ENCODE measurements around the gene TRAPPC3.

The TRAPPC3 gene

DNA sequence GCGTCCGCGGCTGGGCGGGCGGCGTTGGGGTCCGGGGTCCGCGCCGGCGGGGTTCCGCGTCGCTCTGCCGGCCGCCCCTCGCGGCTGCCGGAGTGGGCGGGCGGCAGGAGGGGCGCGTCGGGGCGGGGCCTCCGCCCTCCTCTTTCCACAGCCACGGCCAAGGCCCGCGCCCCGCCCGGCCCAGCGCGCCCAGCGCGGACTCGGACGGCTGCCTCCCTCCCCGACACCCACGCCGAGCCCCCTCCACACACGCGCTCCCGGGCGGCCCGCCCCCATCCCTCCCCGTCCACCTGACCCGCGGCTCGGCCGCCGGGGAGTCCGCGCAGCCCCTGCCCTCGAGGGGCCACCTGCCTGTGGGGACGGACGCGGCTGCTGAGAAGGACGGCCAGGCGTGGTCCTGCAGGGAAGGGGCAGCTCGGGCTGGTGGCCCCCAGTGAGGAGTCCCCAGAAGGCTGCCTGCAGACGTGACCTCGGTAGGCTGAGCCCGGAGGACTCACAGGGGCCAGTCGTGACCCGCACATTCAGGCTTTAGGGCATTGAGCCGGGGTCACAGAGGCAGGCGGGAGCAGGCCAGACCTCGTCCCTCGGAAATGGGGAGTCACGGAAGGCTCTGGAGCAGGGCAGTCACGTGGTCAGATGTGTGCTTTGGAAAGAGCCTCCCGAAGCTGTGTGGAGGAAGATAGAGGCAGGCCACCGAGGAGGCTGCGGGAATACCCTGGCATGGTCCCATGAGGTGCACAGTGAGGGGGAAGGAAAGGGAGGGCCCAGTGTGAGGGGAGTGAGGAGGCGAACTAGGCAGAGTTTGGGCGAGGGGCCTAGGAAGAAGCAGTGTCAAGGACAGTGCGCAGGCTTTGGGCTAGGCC is 23.9 kb downstream of the TRAPPC3 start, which contains the start of gene COL8A2:
Gene COL8A2, minus strand, starts transcription at position 94 of the 863 bp plus-strand sequence. CDS start 24,980 bp downstream, outside the sequence.
- DNase-seq = no peak

DNA sequence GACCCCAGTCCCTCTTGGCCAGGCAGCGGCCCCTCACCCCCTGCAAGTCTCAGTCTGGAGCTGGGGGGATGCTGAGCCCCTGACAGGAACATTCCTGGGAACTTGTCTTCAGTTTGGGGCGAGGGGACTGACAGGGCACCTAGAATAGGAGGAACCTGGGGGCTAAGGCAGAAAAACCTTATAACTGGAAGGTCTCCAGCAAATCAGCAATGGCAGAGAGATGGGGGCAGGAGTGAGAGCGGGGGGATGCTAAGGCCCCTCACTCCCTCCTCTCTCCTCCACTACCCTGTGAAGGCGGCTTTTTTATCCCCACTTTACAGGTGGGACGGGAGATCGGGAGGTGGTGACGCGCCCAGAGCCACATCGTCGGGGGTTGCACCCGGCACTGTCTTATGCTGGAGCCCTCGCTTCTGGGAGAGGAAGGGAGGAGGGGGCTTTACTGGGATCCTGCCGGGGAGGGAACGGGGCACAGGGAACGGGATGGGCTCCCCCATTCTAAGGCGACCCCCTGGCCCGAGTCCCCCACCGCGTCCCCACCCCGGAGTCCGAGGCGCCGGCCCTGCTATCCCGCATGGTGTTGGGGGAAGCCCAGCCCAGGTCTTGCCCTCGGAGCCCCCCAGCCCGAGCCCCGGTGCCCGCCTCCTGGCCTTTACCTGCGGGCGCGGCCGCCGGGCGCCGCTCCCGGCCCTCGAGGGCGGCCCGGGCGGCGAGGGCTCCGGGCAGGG is 24.7 kb downstream of the TRAPPC3 start:
- DNase-seq = no peak

DNA sequence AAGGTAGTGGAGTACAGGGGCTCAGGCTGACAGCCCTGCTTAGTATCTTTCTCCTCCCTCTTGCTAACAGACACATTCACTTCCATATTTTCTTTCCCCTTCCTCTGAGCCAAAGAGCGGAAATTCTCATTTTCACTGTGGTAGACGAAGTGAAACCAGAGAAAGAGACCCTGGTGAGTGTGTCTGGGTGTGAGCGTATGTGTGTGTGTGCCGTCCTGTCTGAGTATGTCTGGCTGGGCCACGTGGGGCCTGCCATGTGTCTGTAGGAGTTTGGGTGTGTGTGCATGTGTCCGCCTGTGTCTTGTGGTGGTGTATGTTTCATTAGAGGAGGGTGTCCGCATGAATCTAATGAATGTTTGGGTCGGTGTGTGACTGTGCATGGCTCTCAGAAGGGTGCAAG is 25.9 kb downstream of the TRAPPC3 start:
- DNase-seq = no peak

DNA sequence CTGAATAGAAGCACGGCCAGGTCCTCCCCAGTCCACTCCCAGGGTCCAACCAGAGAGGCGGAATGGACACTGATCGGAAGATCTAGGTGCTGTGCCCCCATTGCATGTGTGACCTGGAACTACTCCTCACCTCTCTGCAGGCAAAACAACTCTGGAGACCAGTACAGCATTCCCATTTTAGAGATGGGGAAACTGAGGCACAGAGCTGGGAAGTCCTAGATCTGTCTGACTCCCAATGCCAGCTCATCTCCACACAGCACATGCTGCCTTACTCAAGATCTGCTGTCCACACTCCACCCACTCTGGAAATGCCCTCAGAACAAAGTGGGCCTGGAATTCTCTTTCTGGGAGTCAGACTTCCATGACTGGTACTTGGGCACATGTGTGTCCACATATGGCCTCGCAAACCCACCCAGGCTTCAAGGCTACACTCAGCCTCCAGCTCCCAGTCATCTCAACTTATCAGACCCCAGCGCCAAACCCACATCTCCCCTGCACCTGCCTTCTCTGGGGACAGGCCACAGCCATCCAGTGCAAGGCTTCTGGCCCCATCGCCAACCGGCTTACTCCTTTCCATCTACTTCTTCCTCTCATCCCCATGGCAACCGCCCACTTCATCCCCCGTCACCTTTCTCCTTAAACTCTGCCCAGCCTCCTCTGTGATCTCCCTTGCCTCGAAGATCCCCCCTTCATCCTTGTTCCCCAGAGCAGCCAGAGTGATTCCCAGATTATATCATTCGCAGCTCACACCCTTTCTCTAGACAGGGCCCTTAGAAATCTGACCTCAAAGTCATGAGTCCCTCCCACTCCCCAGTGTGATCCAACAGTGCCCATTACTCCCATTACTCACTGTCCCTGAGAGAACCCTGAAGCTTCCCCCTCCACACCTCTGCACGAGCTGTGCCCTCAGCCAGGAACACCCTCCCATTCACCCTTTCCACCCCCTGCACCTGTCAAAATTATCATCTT is 26.9 kb downstream of the TRAPPC3 start:
- DNase-seq = no peak

DNA sequence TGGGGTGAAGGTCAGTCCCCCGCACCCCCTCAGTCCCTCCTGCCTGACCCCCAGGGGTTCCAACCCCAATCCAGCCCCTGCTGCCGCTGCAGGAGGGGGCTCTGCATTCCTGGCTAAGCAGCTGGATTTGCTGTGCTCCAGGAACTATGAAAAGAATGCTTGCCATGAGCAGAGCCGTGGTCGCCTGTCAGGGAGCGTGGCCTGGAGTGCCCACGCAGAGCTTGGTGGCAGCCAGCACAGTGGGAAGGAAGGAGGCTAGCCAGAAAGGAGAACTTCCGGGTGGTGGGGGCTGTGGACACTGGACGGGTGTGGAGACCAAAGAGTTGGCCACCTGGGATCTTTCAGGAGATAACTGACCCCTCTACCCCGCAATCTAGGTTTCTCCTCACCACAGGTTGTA is 29.8 kb downstream of the TRAPPC3 start:
- no peak for DNase-seq

DNA sequence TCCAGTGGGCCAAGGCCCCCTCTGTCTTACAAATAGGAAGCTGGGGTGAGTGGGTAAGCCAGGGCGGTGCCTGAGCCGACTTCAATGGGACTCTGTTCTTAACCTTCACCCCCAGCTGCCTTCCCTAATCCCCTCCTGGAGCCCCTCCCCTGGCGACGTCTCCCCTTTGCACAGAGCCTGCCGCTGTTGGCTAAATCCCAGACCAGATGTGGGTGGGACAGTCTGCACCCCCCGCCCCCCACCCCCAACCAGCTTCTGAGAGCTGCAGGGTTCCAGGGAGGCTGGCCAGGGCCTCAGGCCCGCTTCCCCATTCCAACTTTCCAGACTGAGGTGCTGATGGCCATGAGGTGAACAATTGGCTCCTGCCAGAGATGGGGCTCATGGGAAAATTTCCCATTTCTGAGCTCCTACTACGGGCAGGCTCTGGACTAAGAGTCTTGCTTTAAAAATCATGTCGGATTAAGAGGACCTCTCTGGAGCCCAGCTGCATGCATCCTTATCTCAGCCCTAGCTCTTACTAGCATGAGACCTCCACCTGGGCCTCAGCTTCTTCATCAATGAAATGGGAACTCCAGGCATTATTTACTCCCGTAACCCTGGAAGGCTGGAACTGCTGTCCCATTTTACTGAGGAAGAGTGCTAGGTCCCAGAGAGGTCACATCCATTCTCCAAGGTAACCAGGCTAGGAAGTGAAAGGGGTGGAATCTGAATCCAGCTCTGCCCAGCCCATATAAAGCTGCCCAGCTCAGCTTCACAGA is 30.7 kb downstream of the TRAPPC3 start:
- no peak for DNase-seq

DNA sequence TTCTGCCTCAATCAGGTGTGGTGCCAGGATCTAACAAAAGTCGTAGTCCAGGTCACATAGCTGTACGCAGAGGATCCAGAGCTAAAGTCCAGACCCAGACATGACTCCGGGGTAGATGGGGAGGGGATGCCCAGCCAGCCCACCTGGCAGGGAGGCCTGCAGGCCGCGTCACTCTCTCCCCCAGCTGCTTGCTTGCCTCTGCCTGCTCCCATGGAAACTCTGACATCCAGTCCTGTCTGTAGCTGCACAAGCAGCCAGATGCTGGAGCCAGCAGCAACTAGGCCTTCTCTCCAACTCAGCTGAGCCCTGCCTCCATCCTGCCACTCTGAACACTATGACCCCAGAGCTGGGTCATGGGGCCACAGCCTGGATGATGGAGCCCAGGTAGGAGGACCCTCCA is 32.4 kb downstream of the TRAPPC3 start:
- DNase-seq = no peak

DNA sequence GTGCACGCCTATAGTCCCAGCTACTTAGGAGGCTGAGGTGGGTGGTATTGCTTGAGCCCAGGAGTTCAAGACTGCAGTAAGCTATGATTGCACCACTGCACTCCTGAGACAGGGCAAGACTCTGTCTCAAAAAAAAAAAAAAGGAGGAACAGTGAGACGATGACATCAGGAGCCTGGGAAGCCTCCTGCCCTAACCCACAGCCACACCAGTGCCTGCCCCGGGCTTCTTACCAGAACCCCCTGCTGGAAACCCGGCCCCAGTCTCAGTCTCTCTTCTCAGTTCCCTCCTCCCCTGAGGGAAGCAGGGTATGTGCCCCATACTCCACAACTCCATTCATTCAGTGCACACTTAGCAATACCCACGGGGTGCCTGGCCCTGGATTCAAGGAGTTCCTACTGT is 33.4 kb downstream of the TRAPPC3 start:
- DNase-seq = peak; percentile 69

DNA sequence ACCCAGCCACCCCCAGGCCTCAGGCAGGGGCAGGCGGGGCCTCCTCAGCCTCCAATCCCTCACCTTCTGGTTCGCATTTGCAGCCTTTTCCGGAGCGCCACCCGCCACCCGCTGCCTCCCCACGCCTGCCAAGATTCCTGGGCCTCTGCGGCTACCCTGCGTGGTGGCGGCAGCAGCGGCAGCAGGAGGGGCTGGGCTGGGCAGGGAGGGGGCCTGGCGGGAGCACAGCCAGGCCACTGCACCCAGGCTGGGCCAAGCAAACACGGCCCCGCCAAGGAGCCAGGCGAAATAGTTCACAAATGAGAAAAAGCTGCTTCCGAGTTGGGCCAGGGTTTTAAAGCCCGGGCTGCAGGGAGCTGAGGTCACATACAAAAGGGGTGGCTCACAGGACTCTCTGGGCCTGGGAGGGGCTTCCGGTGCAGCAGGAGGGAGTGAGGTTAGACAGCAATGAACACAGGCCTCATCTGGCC is 34.1 kb downstream of the TRAPPC3 start:
- peak; percentile 89 for DNase-seq

DNA sequence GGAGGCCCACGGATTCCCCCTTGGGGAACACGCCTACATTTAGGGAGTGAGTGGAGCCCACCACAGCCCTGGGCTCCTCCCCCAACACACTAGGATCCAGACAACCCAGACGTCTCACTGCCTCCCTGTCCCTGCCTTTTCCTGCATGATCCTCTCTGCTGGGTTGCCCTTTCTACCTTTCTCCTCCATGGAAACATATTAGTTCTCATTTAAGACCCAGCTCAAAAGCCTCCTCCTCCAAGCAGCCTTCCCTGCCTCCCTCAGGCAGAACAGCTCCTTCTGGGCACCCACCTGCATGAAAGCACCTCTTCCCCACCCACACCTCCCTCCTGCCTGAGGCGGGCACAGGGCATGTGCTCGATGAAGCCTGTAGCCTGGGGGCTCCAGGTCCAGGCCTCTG is 34.9 kb downstream of the TRAPPC3 start:
- no peak for DNase-seq

DNA sequence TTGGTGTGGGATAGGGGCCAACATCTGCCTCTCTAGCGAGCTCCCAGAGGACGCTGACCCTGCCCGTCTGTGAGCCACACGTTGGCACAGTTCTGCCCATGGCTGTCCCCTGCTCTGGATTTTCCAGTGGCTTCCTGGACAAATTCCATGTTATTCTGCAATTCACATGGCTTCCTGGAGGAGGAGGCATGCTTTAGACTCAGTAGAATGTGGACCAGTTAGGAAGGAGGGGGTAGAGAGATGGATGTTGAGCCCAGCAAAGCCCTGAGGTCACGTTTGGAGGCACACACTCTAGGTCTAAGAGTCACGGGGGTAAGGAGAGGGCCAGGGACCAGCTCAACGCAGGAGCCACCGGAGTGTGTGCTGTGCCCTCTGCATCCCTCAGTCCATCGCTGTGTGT is 36.5 kb downstream of the TRAPPC3 start:
- DNase-seq = no peak

DNA sequence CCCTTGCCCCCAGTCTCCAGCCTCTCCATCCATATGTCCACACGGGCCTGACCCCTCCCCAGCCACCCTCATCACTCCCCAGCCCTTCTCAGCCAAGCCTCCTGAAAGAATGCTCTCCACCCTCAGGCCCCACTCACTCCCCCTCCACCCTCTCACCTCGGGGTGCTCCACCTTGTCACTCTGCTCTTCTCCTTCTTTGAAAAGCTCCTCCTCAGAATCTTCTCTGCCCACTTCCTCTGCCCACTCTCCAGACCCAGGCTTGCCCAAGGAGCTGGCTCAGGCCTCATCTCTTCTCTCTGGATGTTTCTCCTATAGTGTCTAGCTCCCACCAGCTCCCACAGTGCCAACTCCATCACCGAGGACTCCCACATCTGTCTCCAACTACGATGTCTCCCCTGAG is 38.1 kb downstream of the TRAPPC3 start:
- DNase-seq = no peak

DNA sequence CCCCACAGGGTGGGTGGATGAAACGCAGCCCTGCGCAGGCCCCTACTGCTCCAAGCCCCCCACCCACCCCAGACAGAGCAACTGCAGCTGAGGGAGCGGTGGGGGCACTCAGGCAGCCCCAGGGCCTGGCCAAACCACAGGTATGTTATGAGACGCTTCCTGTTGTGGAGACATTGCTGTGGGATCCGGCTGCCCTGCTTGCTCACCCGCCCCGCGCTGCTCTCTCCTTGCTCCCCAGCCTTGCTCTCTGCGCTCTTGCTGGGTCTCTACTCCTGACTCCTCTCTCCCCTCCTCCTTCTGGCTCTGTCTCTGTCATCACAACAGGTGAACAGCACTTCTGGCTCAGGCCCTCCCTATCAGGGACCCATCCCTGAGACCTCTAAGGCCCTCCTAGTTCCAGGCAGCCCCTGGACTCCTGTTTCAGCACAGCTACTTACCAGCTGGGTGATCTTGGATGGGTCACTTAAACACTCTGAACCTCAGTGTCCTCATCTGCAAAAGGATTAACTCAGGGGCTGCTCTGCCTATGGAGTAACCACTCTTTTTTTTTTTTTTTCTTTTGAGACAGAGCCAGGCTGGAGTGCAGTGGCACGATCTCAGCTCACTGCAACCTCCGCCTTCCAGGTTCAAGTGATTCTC is 40.1 kb downstream of the TRAPPC3 start:
- DNase-seq = peak; percentile 89

DNA sequence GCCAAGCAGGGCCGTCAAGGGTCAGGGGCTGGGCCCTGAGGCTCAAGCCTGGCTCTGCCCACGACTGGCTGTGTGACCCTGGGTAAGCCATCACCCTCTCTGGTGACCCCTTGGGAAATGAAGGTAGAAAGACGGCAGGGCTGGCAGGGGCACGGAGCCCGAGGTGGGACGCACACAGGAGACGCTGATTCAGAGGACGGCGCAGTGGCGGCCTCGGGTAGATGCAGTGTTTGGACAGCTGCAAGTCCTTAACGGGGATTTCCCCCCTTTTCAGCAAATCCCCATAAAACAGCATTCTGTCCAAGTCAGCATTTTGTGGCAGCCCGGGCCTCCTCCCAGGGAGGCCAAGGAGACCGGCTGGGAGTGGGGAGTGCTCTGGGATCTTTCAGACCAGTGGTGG is 41.0 kb downstream of the TRAPPC3 start:
- peak; percentile 90 for DNase-seq

DNA sequence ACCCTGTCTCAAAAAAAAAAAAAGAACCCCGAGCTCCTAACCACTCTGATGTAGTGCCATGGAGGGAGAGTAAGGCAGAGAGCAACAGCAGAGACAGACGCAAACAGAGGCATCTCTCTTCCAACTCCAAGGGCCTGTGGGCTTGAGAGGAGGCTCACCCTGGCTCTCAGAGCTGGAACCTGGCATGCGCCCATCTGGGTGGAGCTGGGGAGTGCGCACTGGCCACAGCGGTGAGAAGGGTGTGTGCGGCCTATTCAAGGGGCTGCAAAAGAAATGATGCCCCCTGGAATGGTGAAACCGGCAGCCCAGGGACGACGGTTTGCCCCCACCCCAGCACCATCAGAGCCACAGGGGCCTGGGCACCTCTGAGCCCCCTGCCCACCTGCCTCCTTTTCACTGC is 41.9 kb downstream of the TRAPPC3 start:
- DNase-seq = no peak

DNA sequence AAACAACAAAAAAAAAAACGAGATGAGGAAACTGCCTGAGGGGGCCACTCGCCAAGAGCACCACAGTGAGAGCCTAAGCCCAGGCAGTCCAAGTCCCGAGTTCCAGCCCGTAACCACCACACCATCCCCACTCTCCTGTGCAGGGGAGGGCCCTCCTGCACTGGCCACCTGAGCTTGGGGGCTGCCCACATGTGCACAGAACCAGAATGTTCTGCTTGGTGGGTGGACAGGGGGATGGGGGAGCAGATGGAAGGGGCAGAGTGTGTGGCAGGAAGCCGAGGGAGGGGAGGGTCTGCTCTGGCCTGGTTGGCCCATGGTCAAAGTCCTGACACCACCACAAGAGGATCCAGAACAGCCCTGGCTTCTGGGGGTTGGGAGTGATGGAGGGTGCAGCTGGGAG is 43.0 kb downstream of the TRAPPC3 start:
- DNase-seq = no peak

DNA sequence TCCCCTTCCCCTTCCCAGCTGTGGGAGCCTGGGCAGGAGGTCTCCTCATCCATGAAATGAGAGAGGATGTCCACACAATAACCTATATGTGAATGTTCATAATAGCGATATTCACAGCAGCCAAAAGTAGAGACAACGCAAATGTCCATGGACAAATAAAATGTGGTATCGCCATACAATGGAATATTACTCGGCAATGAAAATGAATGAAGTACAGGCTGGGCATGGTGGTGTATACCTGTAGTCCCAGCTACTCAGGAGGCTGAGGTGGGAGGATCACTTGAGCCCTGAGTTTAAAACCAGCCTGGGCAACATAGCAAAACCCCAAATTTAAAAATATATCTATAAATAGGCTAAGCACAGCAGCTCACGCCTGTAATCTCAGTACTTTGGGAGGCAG is 47.7 kb downstream of the TRAPPC3 start:
- no peak for DNase-seq

DNA sequence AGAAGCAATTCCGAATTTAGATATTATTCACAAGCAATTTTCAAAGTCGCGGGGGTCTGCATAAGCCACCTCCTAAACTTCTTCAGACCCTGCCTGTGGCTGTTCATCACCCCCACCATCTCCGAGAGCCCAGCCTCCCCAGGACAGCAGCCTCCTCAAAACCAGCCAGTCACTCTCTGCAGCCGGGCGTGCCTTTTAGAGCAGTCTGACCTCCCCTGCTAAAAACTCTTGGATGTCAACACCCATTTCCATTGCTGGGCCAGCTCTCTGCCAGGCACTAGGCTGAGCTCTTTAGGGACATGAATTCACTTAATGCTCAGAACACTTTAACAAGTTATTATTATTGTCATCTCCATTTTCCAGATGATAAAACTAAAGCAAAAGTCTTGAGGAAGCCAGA is 48.9 kb downstream of the TRAPPC3 start:
- no peak for DNase-seq

DNA sequence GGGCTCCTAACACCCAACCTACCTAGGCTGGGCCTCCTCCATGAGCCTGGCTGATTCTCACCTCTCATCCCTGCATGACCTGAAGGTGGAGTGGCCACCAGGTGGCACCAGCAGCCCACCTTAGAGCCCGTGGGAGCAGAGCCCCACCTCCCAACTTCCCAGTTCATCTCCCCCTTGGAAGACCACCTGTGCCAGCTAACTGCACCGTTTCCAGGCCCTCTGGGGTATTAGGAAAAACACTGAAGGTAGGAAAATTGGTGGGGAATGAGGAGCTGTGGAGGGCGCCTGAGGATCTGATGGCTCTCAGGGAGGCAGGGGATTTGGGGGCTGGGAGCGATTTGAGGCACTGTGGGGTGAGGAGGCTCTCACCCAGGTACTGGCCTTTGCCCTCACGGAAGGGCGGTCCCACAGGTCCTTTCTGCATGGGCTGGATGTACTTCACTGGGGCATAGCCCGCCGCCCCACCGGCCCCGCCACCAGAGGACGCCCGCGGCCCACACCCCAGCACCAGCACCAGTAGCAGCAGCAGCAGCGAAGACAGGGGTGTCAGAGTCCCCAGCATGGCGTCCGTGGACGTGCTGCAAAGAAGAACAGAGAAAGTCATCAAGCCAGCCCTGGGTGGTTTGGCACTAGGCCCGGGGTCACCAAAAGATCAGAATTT is 49.5 kb downstream of the TRAPPC3 start:
- DNase-seq = peak; percentile 77

DNA sequence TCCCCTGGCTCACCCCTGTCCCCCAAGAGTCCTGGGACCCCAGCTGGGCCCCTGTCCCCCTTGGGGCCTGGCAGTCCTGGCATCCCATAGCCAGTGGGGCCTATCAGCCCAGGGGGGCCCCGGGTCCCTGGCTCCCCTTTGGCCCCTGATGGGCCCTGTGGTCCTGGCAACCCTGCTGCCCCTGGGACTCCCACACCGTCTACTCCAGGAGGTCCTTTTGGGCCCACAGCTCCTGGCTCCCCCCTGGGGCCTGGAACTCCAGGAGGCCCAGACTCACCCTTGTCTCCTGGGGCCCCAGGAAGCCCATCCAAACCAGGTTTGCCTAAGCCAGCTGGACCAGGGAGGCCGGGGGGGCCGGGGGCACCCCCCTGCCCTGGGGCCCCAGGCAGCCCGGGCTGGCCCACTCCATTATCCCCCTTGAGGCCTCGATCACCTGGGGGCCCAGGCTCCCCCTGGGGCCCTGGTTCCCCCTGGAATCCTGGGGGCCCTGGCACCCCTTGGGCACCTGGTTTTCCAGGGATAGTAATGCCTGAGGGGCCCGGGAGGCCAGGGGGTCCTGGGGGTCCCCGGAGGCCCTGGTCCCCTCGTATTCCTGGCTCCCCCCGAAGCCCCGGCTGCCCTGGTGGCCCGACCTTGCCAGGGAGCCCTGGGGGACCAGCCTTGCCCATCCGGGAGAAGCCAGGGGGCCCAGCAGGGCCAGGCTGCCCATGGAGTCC is 50.5 kb downstream of the TRAPPC3 start:
- no peak for DNase-seq

All from EL (cell line).